Activated T-cell treated with anti-CD3 and anti-CD28 coated beads for 4 hours (primary cell): ENCODE results near the gene DGKE.

Experiments used
- DNase-seq: peaks from one replicate; pipeline ENCODE4 v3.0.0-alpha.2; 2020

DGKE gene

DNA sequence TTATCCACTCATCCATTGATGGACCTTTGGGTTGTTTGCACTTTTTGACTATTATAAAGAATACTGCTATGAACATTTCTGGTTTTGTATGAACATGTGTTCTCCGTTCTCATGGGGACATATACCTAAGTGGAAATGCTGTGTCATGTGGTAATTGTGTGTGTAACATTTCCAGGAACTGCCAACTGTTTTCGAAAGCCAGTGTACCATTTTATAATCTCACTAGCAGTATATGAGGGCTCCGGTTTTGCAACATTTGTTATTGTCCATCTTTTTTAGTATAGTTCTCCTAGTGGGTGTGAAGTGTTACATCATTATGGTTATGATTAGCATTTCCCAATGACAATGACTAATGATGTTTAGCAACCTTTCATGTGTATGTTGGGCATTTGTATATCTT lies 85.0 kb downstream of the DGKE start:
- no peak for DNase-seq
